Measurements from ENCODE around the gene BCL2L11. TPM values are rescaled to one million over a fixed set of nuclear protein-coding genes. Genes with fewer than 3 reads are reported as not detected.

The BCL2L11 gene
- total and polyA plus RNA-seq, 2 experiments from 2014 or later: 10.6 to 22.5 TPM

DNA sequence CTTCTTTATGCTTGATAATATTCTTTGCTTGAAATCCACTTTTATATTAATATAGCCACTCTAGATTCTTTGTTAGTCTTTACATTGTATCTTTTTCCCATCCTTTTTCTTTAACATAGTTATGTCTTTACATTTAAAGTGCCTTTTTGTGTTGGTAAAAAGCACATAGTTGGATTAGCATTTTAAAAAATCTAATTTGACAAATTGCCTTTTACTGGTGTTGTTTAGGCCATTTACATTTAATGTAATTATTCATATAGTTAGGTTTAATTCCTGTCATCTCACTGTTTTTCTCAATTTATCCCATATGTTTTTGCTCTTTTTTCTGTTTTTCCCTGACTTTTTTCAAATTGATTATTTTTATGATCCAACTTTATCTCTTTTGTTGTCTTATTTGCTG lies 93.2 kb downstream of the BCL2L11 start (continued):
- TF ChIP-seq, protein P1, sequence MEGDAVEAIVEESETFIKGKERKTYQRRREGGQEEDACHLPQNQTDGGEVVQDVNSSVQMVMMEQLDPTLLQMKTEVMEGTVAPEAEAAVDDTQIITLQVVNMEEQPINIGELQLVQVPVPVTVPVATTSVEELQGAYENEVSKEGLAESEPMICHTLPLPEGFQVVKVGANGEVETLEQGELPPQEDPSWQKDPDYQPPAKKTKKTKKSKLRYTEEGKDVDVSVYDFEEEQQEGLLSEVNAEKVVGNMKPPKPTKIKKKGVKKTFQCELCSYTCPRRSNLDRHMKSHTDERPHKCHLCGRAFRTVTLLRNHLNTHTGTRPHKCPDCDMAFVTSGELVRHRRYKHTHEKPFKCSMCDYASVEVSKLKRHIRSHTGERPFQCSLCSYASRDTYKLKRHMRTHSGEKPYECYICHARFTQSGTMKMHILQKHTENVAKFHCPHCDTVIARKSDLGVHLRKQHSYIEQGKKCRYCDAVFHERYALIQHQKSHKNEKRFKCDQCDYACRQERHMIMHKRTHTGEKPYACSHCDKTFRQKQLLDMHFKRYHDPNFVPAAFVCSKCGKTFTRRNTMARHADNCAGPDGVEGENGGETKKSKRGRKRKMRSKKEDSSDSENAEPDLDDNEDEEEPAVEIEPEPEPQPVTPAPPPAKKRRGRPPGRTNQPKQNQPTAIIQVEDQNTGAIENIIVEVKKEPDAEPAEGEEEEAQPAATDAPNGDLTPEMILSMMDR (conservative IDR thresholded peaks at IDR 0.05; ENCODE audit: low read depth in 2 of 2): no peak
- TF ChIP-seq EZH2phosphoT487 (IDR thresholded peaks at IDR 0.05; ENCODE audit: unreplicated experiment): no peak
- no peak for TF ChIP-seq NANOG (IDR thresholded peaks at IDR 0.05; ENCODE audit: borderline replicate concordance)
- TF ChIP-seq ZNF114 (CRISPR knock-in tag; IDR thresholded peaks at IDR 0.05): no peak
- TF ChIP-seq, protein P2, sequence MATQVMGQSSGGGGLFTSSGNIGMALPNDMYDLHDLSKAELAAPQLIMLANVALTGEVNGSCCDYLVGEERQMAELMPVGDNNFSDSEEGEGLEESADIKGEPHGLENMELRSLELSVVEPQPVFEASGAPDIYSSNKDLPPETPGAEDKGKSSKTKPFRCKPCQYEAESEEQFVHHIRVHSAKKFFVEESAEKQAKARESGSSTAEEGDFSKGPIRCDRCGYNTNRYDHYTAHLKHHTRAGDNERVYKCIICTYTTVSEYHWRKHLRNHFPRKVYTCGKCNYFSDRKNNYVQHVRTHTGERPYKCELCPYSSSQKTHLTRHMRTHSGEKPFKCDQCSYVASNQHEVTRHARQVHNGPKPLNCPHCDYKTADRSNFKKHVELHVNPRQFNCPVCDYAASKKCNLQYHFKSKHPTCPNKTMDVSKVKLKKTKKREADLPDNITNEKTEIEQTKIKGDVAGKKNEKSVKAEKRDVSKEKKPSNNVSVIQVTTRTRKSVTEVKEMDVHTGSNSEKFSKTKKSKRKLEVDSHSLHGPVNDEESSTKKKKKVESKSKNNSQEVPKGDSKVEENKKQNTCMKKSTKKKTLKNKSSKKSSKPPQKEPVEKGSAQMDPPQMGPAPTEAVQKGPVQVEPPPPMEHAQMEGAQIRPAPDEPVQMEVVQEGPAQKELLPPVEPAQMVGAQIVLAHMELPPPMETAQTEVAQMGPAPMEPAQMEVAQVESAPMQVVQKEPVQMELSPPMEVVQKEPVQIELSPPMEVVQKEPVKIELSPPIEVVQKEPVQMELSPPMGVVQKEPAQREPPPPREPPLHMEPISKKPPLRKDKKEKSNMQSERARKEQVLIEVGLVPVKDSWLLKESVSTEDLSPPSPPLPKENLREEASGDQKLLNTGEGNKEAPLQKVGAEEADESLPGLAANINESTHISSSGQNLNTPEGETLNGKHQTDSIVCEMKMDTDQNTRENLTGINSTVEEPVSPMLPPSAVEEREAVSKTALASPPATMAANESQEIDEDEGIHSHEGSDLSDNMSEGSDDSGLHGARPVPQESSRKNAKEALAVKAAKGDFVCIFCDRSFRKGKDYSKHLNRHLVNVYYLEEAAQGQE (IDR thresholded peaks at IDR 0.05; ENCODE audit: unreplicated experiment): no peak

DNA sequence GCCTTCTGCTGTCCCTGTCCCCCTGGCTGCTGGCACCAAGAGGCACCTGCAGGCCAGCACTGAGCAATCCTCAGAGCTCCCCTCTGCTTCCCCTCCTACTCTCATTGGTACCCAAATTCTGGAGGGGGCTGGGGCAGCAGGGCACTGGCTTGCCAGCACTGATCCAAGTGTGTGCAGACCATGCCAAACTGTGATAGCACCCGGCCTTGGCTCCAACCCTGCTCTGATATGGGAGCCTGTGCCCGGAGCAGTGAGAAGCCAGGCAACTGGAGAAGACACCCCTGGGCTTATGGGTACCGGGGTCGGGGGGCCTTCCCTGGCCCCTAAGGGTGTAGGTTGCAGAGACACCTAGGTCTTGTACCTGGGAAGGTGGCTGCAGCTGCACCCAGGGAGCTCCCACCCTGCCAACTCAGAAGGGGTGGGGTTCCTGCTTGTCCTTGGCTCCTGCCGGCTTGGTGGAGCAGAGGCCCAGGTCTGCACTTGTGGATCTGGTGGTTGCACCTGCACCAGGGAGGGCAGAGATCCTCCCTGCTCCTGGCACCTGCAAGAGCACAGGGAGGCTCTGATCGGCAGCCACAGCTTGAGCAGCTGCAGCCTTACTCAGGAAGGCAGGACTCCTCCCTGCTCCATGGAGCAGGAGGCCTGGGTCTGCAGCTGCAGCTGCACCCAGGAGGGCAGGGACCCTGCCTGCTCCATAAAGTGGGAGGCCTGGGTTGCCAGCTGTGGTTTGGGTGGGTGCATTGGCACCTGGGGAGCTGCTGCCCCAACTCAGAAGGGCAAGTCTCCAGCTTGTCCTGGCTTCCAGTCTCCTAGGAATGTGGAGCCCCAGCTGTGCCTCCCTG lies 96.3 kb downstream of the BCL2L11 start:
- no peak overlapping the region for H3K4me2 ChIP-seq
- no peaks in the 10 kb centered on the region for H3K9me2 ChIP-seq (ENCODE audit: insufficient read depth)
- no peak overlapping the region for H3K4me3 ChIP-seq
- H3K4me1 ChIP-seq (ENCODE audit: insufficient read depth): no peaks in the 10 kb centered on the region
- no peaks in the 10 kb centered on the region; the same call in 1 of the 2 replicates for H3K36me3 ChIP-seq (ENCODE audit: insufficient read depth)
- no peaks in the 10 kb centered on the region for H4K20me1 ChIP-seq (replicated peaks; ENCODE audit: insufficient read depth)
- Mint-ChIP-seq H3K9me3 (peaks cover 34% of the 10 kb centered on the region), H3K27me3 (ENCODE audit: insufficient read depth, low read depth, poor library complexity) (no peaks in the 10 kb centered on the region), H3K36me3 (ENCODE audit: low read depth) (peaks cover 13% of the 10 kb centered on the region; the same call in 2 of the 3 replicates), H3K27ac (no peak overlapping the region), H3K4me1 (peaks cover 9% of the 10 kb centered on the region), H3K4me3 (no peak overlapping the region)
- no peaks in the 10 kb centered on the region for H3K79me2 ChIP-seq (replicated peaks; ENCODE audit: insufficient read depth)
- no peaks in the 10 kb centered on the region for H3F3A ChIP-seq (replicated peaks; ENCODE audit: low read depth)
- ATAC-seq (no peak), DNase-seq (ENCODE audit: low spot score) (no peak)
- no peaks in the 10 kb centered on the region for H3K27me3 ChIP-seq (ENCODE audit: insufficient read depth)
- no peak overlapping the region for H3K27ac ChIP-seq (ENCODE audit: low read depth)
- no peak overlapping the region for H2AFZ ChIP-seq
- TF ChIP-seq, protein P3, sequence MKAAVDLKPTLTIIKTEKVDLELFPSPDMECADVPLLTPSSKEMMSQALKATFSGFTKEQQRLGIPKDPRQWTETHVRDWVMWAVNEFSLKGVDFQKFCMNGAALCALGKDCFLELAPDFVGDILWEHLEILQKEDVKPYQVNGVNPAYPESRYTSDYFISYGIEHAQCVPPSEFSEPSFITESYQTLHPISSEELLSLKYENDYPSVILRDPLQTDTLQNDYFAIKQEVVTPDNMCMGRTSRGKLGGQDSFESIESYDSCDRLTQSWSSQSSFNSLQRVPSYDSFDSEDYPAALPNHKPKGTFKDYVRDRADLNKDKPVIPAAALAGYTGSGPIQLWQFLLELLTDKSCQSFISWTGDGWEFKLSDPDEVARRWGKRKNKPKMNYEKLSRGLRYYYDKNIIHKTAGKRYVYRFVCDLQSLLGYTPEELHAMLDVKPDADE (IDR thresholded peaks at IDR 0.05): no peak
- TF ChIP-seq, protein P4, sequence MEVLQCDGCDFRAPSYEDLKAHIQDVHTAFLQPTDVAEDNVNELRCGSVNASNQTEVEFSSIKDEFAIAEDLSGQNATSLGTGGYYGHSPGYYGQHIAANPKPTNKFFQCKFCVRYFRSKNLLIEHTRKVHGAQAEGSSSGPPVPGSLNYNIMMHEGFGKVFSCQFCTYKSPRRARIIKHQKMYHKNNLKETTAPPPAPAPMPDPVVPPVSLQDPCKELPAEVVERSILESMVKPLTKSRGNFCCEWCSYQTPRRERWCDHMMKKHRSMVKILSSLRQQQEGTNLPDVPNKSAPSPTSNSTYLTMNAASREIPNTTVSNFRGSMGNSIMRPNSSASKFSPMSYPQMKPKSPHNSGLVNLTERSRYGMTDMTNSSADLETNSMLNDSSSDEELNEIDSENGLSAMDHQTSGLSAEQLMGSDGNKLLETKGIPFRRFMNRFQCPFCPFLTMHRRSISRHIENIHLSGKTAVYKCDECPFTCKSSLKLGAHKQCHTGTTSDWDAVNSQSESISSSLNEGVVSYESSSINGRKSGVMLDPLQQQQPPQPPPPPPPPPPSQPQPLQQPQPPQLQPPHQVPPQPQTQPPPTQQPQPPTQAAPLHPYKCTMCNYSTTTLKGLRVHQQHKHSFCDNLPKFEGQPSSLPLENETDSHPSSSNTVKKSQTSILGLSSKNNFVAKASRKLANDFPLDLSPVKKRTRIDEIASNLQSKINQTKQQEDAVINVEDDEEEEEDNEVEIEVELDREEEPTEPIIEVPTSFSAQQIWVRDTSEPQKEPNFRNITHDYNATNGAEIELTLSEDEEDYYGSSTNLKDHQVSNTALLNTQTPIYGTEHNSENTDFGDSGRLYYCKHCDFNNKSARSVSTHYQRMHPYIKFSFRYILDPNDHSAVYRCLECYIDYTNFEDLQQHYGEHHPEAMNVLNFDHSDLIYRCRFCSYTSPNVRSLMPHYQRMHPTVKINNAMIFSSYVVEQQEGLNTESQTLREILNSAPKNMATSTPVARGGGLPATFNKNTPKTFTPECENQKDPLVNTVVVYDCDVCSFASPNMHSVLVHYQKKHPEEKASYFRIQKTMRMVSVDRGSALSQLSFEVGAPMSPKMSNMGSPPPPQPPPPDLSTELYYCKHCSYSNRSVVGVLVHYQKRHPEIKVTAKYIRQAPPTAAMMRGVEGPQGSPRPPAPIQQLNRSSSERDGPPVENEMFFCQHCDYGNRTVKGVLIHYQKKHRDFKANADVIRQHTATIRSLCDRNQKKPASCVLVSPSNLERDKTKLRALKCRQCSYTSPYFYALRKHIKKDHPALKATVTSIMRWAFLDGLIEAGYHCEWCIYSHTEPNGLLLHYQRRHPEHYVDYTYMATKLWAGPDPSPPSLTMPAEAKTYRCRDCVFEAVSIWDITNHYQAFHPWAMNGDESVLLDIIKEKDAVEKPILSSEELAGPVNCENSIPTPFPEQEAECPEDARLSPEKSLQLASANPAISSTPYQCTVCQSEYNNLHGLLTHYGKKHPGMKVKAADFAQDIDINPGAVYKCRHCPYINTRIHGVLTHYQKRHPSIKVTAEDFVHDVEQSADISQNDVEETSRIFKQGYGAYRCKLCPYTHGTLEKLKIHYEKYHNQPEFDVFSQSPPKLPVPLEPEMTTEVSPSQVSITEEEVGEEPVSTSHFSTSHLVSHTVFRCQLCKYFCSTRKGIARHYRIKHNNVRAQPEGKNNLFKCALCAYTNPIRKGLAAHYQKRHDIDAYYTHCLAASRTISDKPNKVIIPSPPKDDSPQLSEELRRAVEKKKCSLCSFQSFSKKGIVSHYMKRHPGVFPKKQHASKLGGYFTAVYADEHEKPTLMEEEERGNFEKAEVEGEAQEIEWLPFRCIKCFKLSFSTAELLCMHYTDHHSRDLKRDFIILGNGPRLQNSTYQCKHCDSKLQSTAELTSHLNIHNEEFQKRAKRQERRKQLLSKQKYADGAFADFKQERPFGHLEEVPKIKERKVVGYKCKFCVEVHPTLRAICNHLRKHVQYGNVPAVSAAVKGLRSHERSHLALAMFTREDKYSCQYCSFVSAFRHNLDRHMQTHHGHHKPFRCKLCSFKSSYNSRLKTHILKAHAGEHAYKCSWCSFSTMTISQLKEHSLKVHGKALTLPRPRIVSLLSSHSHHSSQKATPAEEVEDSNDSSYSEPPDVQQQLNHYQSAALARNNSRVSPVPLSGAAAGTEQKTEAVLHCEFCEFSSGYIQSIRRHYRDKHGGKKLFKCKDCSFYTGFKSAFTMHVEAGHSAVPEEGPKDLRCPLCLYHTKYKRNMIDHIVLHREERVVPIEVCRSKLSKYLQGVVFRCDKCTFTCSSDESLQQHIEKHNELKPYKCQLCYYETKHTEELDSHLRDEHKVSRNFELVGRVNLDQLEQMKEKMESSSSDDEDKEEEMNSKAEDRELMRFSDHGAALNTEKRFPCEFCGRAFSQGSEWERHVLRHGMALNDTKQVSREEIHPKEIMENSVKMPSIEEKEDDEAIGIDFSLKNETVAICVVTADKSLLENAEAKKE (CRISPR knock-in tag; IDR thresholded peaks at IDR 0.05): no peak
- TF ChIP-seq STAT1 (IDR thresholded peaks at IDR 0.05; ENCODE audit: unreplicated experiment): no peak
